ENCODE data around the gene CD6.

CD6 gene

GRCh38 chr11:60930394-60930793 lies 41.1 kb upstream of the CD6 start:
- no peak overlapping the region for H3K4me3 Mint-ChIP-seq
- peaks cover under 1% of the 10 kb centered on the region for H3K4me1 Mint-ChIP-seq
- H3K9me3 Mint-ChIP-seq, result no peaks in the 10 kb centered on the region
- no peak overlapping the region for H3K27ac Mint-ChIP-seq
- H3K36me3 Mint-ChIP-seq, result no peaks in the 10 kb centered on the region
- peaks cover 79% of the 10 kb centered on the region for H3K27me3 Mint-ChIP-seq
- no peak for DNase-seq
- CTCF ChIA-PET, result interaction anchor here (1.3 to 3.6 kb wide), 2 partner anchors 15 to 257 kb away, joined by 3 to 11 read pairs; no protein-coding TSS in a partner anchor

- no peaks in the 10 kb centered on the region for H3K9me3 Mint-ChIP-seq
- no peak overlapping the region for H3K27ac Mint-ChIP-seq
- DNase-seq, result no peak
- H3K4me3 Mint-ChIP-seq, result no peak overlapping the region
- CTCF ChIA-PET, result no interaction called here
- no peaks in the 10 kb centered on the region for H3K4me1 Mint-ChIP-seq
- no peaks in the 10 kb centered on the region for H3K36me3 Mint-ChIP-seq
- H3K27me3 Mint-ChIP-seq, result peaks cover 63% of the 10 kb centered on the region
Observed at GRCh38 chr11:60931917-60932316, 39.6 kb upstream of the CD6 start.

- no peak for DNase-seq
- CTCF ChIA-PET, result interaction anchor here (0.9 kb wide), 1 partner anchor 28 kb away, joined by 3 read pairs; no protein-coding TSS in a partner anchor
- Mint-ChIP-seq H3K4me3 (no peak overlapping the region), H3K36me3 (no peaks in the 10 kb centered on the region), H3K4me1 (no peaks in the 10 kb centered on the region), H3K9me3 (no peaks in the 10 kb centered on the region), H3K27me3 (peaks cover 55% of the 10 kb centered on the region), H3K27ac (peak overlapping the region; percentile 24)
Observed at GRCh38 chr11:60932605-60933356, 38.7 kb upstream of the CD6 start.

GRCh38 chr11:60933416-60934123 lies 37.9 kb upstream of the CD6 start:
- Mint-ChIP-seq H3K9me3 (no peaks in the 10 kb centered on the region), H3K4me1 (no peaks in the 10 kb centered on the region), H3K4me3 (no peak overlapping the region), H3K27me3 (peaks cover 49% of the 10 kb centered on the region), H3K27ac (peak overlapping the region; percentile 24), H3K36me3 (no peaks in the 10 kb centered on the region)
- no peak for DNase-seq
- CTCF ChIA-PET, result interaction anchor here (0.9 kb wide), 1 partner anchor 28 kb away, joined by 3 read pairs; no protein-coding TSS in a partner anchor

GRCh38 chr11:60934124-60934789 lies 37.2 kb upstream of the CD6 start:
- Mint-ChIP-seq H3K36me3 (no peaks in the 10 kb centered on the region), H3K4me1 (no peaks in the 10 kb centered on the region), H3K9me3 (no peaks in the 10 kb centered on the region), H3K27ac (no peak overlapping the region), H3K4me3 (no peak overlapping the region), H3K27me3 (peaks cover 42% of the 10 kb centered on the region)
- CTCF ChIA-PET, result no interaction called here
- DNase-seq, result no peak

- H3K9me3 Mint-ChIP-seq, result no peaks in the 10 kb centered on the region
Observed at GRCh38 chr11:60934790-60935605, 36.5 kb upstream of the CD6 start.

GRCh38 chr11:60935676-60936442 lies 35.6 kb upstream of the CD6 start:
- Mint-ChIP-seq H3K27me3 (peaks cover 26% of the 10 kb centered on the region), H3K4me3 (no peak overlapping the region), H3K27ac (no peak overlapping the region), H3K9me3 (no peaks in the 10 kb centered on the region), H3K4me1 (peaks cover 6% of the 10 kb centered on the region), H3K36me3 (no peaks in the 10 kb centered on the region)
- DNase-seq, result no peak
- CTCF ChIA-PET, result no interaction called here

More at GRCh38 chr11:60934790-60935605, 36.5 kb upstream of the CD6 start:
- DNase-seq, result no peak
- peaks cover 5% of the 10 kb centered on the region for H3K4me1 Mint-ChIP-seq
- no peak overlapping the region for H3K4me3 Mint-ChIP-seq
- peaks cover 34% of the 10 kb centered on the region for H3K27me3 Mint-ChIP-seq
- CTCF ChIA-PET, result no interaction called here
- H3K36me3 Mint-ChIP-seq, result no peaks in the 10 kb centered on the region
- no peak overlapping the region for H3K27ac Mint-ChIP-seq

- no peaks in the 10 kb centered on the region for H3K9me3 Mint-ChIP-seq
- no peak overlapping the region for H3K4me3 Mint-ChIP-seq
- H3K27me3 Mint-ChIP-seq, result peaks cover 18% of the 10 kb centered on the region
- H3K27ac Mint-ChIP-seq, result no peak overlapping the region
- no peak for DNase-seq
- H3K36me3 Mint-ChIP-seq, result no peaks in the 10 kb centered on the region
- CTCF ChIA-PET, result no interaction called here
- H3K4me1 Mint-ChIP-seq, result peaks cover 11% of the 10 kb centered on the region
Observed at GRCh38 chr11:60936467-60937143, 34.9 kb upstream of the CD6 start.

- H3K27me3 Mint-ChIP-seq, result peaks cover 13% of the 10 kb centered on the region
- H3K4me3 Mint-ChIP-seq, result no peak overlapping the region
- H3K4me1 Mint-ChIP-seq, result peaks cover 16% of the 10 kb centered on the region
- CTCF ChIA-PET, result no interaction called here
- no peaks in the 10 kb centered on the region for H3K9me3 Mint-ChIP-seq
- no peak overlapping the region for H3K27ac Mint-ChIP-seq
- H3K36me3 Mint-ChIP-seq, result no peaks in the 10 kb centered on the region
- no peak for DNase-seq
Observed at GRCh38 chr11:60937144-60937527, 34.3 kb upstream of the CD6 start.

- Mint-ChIP-seq H3K9me3 (no peaks in the 10 kb centered on the region), H3K4me1 (peaks cover 19% of the 10 kb centered on the region), H3K27me3 (peaks cover 11% of the 10 kb centered on the region), H3K36me3 (no peaks in the 10 kb centered on the region), H3K4me3 (no peak overlapping the region), H3K27ac (no peak overlapping the region)
- no peak for DNase-seq
- CTCF ChIA-PET, result no interaction called here
Observed at GRCh38 chr11:60937811-60938210, 33.7 kb upstream of the CD6 start.

- H3K27ac Mint-ChIP-seq, result no peak overlapping the region
- peaks cover 11% of the 10 kb centered on the region for H3K27me3 Mint-ChIP-seq
- CTCF ChIA-PET, result no interaction called here
Observed at GRCh38 chr11:60938500-60938899, 33.0 kb upstream of the CD6 start.

GRCh38 chr11:60939301-60939700 lies 32.2 kb upstream of the CD6 start:
- Mint-ChIP-seq H3K36me3 (no peaks in the 10 kb centered on the region), H3K4me3 (no peak overlapping the region), H3K9me3 (no peaks in the 10 kb centered on the region), H3K4me1 (peaks cover 19% of the 10 kb centered on the region), H3K27ac (no peak overlapping the region), H3K27me3 (peaks cover 5% of the 10 kb centered on the region)
- DNase-seq, result no peak
- CTCF ChIA-PET, result no interaction called here

More at GRCh38 chr11:60938500-60938899, 33.0 kb upstream of the CD6 start:
- Mint-ChIP-seq H3K36me3 (no peaks in the 10 kb centered on the region), H3K9me3 (no peaks in the 10 kb centered on the region), H3K4me1 (peaks cover 19% of the 10 kb centered on the region), H3K4me3 (no peak overlapping the region)
- DNase-seq, result no peak

GRCh38 chr11:60939855-60940254 lies 31.6 kb upstream of the CD6 start:
- no peak overlapping the region for H3K27ac Mint-ChIP-seq
- no peaks in the 10 kb centered on the region for H3K9me3 Mint-ChIP-seq
- CTCF ChIA-PET, result no interaction called here
- H3K4me3 Mint-ChIP-seq, result no peak overlapping the region
- no peak for DNase-seq
- peaks cover 19% of the 10 kb centered on the region for H3K4me1 Mint-ChIP-seq
- no peaks in the 10 kb centered on the region for H3K36me3 Mint-ChIP-seq
- H3K27me3 Mint-ChIP-seq, result peaks cover under 1% of the 10 kb centered on the region

All from activated naive CD4-positive, alpha-beta T cell treated with anti-CD3 and anti-CD28 coated beads, Interleukin-2, amount 10 ng/mL, durations not matched to agents 7 days and 5 days (primary cell).